GF-D8 (cell line): ENCODE data around the gene CDH4.

Experiments used
- DNase-seq: peaks from one replicate; lab custom pipeline; 2025; lab: John Stamatoyannopoulos, UW

The CDH4 gene

GRCh38 chr20:61866165-61866564 lies 614.1 kb downstream of the CDH4 start:
- no peak for DNase-seq

- no peak for DNase-seq
Measured at GRCh38 chr20:61868006-61868405, 615.9 kb downstream of the CDH4 start.

GRCh38 chr20:61868466-61869090 lies 616.5 kb downstream of the CDH4 start:
- no peak for DNase-seq

- no peak for DNase-seq
Measured at GRCh38 chr20:61869750-61870507, 617.9 kb downstream of the CDH4 start.

GRCh38 chr20:61871160-61871559 lies 619.1 kb downstream of the CDH4 start:
- DNase-seq = no peak

GRCh38 chr20:61871913-61872312 lies 619.9 kb downstream of the CDH4 start:
- DNase-seq = no peak

- no peak for DNase-seq
Measured at GRCh38 chr20:61872371-61872900, 620.4 kb downstream of the CDH4 start.

GRCh38 chr20:61873651-61874420 lies 621.8 kb downstream of the CDH4 start:
- no peak for DNase-seq

- DNase-seq = no peak
Measured at GRCh38 chr20:61874421-61875068, 622.5 kb downstream of the CDH4 start.

GRCh38 chr20:61875221-61875885 lies 623.3 kb downstream of the CDH4 start:
- no peak for DNase-seq

GRCh38 chr20:61875996-61876395 lies 623.9 kb downstream of the CDH4 start:
- no peak for DNase-seq

- DNase-seq = no peak
Measured at GRCh38 chr20:61876952-61877728, 625.1 kb downstream of the CDH4 start.

GRCh38 chr20:61877776-61878477 lies 625.9 kb downstream of the CDH4 start:
- no peak for DNase-seq

GRCh38 chr20:61878478-61879302 lies 626.6 kb downstream of the CDH4 start:
- DNase-seq = no peak

GRCh38 chr20:61879303-61879620 lies 627.2 kb downstream of the CDH4 start:
- no peak for DNase-seq

GRCh38 chr20:61879694-61880093 lies 627.6 kb downstream of the CDH4 start:
- no peak for DNase-seq

- no peak for DNase-seq
Measured at GRCh38 chr20:61880706-61881105, 628.6 kb downstream of the CDH4 start.

GRCh38 chr20:61881416-61881815 lies 629.4 kb downstream of the CDH4 start:
- no peak for DNase-seq

- DNase-seq = no peak
Measured at GRCh38 chr20:61881861-61882260, 629.8 kb downstream of the CDH4 start.
